GM04503 (cell line): ENCODE results near the gene GBGT1.

ENCODE experiments used
- DNase-seq: peaks from one replicate; pipeline ENCODE4 v3.0.0-alpha.2; 2012; ENCODE audit warnings: low read depth

The GBGT1 gene

DNA sequence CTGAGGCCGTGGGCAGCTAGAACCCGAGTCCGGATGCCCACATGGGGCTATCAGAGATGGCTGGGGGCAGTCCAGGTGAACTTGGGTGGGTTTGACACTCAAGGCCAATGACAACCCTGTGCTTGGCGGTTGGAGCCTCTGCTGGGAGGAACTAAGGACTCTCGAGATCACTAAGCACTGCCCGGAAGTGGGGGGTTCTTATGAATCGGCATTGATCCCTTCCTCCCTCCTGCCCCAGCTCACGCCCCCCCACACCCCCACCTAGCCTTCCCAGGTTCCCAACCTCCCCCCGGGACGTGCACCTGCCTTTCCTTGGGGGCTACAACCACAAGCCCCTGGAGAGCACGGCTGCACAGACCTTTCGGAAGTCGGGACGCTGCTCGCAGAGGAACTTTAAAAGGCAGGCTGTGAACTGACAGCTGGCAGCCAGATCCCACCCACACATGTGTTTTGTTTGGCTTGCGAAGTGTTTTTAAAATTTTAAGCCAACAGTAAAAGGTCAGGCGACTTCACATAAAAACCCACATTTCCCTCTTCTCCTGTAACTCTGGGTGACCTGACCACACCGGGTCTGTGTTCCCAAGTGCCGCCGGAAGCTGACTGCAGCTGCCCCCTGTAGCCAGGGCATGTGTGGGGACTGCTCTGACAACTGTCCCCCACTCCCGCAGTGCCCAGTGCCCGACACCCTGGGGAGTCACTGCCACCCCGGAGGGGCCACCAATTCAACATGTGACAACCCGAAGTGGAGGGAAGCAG lies 37.6 kb downstream of the GBGT1 start:
- DNase-seq = no peak

GRCh38 chr9:133124907-133125275 lies 38.8 kb downstream of the GBGT1 start:
- DNase-seq = no peak

GRCh38 chr9:133124123-133124906 lies 39.4 kb downstream of the GBGT1 start:
- DNase-seq = no peak

- DNase-seq = no peak
Observed at GRCh38 chr9:133122935-133123611, 40.6 kb downstream of the GBGT1 start.

- DNase-seq = no peak
Observed at GRCh38 chr9:133122605-133122934, 41.1 kb downstream of the GBGT1 start.

DNA sequence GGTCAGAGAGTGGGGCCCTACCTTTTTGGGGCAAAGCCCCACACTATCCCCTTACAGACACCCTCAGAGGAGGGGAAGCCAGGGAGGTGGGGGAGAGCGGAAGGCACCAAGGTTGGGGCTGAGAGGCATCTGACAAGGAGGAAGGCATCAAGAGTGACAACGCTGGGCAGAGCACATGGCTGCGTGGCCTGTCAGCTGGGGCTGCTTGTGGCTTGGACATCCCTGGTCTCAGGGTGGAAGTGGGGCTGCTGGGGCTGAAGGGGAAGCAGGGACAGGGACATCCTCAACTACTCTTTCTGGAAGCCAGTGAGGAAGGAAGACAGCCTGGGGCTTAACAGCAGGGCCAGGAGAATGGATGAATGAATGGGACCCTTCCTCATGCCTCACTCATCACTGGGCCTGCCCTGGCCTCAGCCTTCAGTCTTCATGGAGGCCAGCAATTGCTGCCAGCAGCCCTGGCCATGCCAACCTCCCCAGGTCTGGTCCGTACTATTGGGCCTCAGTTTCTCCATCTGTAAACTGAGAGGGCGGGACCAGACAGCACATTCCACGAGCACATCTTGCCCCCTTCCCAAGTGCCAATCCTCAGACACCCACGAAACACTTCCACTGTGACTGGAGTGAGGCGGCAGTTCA lies 41.7 kb downstream of the GBGT1 start:
- DNase-seq = no peak

- no peak for DNase-seq
Observed at GRCh38 chr9:133121198-133121914, 42.4 kb downstream of the GBGT1 start, which contains the start of gene RALGDS. Gene RALGDS, minus strand, starts transcription at chr9:133121240. Its CDS starts 86 bp downstream, at chr9:133121154.

DNA sequence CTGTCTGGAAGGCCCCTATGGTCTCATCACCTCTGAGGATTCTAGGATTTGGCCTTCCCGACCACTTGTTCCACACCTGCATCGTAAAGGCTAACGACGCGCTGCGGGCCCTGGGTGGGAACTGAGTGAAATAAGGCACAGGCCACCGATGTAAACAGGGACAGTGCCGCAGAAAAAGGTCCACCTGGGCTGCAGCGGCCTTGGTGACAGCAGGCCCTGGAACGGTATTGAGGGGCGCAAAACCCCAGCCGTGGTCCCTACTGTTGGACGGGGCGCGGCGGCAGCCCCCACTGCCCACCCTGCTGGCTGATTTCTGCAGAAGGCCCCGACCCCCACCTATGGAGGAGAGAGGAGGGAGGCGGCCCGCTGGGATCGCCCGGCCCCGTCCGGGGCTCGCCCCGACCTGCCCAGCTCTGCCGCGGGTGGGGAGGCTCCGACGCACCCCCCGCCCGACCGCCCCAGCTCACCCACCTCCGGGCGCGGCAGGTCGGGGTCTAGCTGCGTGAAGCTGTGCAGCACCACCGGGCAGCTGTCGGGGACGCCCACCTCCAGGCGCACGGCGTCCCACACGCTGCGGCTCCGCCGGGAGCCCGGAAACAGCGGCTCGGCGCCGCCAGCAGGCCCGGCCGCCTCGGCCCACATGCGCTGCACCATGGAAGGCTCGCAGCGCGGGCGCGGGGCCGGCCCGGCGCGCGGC lies 43.1 kb downstream of the GBGT1 start:
- no peak for DNase-seq

GRCh38 chr9:133119846-133120500 lies 43.7 kb downstream of the GBGT1 start:
- DNase-seq = no peak

DNA sequence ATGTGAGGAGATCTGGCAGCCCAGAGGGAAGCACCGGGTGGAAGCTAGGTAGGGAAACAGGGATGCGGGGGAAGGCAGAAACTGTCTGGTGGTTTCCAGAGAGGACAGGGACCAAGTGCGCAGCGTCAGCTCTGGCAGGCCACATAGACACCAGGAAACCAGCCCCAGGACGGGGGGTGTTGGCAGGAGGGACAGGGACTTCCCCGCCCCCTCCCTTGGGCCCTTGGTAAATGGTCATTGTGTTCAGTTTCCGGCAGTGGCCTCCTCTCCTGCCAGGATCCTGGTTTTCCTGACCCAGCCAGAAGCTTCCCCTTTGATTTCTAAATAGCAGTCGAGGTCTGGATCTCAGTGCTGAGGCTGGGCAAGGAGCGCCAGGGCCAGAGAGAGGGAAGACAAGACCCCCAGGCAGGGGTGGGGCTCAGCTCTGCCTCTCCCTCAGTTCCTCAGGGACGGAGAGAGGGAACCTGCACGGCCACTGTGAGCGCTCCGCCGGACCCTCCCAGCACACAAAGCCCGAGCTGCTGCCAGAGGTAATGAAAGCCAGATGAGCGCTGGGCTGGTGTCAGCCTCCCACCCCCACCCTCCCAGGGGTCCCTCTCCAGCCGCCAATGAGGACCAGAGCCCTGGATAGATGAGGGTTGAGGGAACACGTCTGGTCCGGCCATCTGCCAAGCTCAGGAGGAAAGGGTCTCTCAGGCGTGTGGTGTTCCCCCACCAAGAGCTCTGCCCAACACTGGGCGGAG lies 44.4 kb downstream of the GBGT1 start:
- no peak for DNase-seq

DNA sequence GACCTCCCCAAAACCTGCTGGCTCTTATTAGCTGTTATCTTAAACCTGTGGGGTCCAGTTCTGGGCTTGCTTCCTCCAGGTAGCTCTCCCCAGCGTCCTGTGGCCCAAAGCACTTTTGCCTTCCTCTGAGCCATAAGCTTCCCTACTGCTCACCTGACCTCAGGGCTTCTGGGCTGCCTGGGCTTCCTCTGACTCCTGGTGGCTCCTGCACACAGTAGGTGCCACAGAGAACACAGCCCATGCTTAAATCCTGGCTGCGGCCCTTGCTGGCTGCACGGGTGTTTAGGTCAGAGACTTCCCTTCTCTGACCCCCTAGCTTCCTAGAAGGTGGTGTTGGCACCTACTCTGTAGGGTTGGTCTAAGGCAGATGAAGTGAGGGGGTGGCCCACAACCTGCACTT lies 45.1 kb downstream of the GBGT1 start:
- DNase-seq = no peak

DNA sequence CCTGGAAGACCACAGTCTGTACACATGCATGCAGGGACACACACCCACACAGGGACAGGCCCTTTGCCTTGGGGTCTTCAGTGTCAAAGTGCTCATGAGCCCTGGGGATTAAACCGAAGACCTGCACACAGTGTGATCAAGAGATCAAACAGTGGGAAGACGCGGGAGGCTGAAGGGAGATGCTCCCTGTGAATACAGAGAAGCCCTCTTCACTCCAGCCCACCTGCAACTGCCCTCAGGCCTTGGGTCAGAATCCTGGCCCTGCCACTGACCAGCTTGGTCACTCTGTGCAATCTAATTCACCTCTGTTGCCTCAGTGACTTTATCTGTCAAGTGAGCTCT lies 45.6 kb downstream of the GBGT1 start:
- DNase-seq = no peak

DNA sequence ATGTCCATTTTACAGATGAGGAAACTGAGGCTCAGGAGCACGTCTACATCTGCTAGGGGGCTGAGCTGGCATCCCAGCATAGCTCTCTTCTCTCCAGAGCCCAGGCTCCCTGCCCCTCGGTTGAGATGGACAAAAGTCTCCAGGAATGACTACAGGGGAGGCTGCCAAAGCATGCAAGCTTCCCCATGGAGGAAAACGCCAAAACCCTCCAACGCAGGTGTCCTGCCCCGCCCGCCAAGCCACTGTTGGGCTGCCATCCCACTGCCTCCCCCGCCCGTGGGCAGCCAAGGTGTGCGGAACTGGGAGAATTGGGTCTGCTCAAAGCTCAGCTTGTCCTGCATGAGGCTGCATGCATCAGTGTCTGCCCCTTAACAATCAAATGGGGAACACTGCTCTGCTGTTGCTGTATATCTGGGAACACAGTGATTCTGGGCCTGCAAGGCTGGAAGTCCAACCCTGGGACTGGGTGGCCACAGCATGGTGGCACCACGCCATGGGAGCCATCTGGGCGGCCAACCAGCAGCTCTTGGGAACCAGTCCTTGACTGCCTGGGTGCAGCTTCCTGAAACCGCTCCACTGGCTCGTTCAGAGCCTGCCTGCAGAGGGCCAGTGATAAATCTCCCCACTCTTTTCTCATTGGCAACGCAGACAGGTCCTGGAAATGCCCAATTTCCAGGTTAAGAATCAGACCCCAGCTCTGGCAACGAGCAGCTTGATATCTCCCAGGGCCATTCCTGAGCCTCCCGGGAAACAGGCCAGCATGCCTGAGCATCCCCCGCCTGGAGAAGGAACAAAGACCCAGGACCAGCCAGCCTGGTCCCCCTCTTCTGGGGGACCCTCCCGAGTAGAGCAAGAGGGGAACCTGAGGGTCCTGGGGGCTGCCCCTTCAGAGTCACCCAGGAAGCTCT lies 46.2 kb downstream of the GBGT1 start:
- DNase-seq = peak; percentile 40

GRCh38 chr9:133116346-133117231 lies 47.1 kb downstream of the GBGT1 start:
- DNase-seq = no peak

DNA sequence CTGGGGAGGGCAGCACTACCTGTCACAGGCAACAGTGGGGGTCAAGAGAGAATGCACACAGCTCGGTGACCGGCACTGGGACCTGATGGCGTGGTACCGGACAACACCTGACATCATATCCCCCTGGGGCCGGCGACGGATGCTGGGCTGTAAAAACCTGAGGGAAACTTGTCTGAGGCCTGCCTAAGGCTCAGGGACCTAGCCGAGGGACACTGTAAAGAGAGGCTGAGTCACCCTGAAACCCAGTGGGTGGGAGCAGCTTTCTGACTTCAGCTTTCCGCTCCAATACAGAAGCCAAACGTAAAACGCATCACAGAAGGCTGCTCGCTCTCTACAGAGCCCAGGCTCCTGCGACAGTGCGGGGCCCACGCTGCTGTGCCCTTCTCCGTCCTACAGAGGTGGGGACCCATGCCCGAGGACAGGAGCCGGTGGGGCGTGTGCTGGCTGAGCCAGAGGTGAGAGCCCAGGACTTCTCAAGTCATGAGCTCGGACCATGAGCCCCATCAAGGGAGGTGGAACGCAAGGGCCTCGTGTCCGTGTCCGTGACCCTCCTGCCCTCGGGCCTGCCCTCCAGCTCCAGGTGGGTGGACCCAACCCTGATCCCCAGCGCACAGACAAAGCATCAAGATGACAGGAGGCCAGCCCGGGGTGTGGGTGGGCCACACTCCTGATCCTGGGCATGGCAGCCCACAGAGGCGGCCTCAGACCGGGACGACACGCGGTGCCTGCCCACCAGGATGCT lies 47.9 kb downstream of the GBGT1 start:
- DNase-seq = peak; percentile 50

DNA sequence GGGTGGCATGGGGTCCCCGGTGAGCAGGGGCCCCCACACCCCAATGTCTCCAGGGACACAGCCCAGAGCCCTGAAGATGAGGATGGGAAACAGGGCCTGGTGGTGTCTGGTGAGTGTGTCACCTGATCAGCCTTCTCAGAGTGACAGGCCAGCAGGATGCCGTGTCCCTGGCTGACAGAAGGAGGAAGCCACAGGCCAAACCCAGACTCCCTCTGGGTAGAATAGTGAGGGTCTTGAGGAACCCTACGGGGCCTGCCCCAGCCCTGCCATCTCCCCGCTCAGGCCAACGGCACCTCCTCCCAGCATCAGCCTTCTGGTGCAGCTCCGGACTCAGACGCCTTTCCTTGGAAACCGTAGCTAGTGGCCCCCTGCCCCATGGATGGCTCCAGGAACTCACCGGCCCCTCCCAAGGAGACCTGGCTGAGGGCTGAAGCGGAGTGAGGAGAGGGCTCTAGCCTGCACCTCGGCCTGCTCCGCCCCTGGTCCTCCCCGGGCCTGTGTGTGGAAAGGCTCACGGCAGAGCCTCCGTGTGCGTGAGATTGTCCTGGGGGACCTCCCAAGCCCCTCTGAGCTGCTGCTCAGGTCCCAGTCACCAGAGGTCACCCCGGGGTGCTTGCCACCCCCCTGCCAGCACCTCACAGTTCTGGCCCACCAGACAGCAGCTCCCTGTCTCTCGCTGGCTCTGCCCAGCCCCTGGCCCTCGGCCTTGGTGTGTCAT lies 48.7 kb downstream of the GBGT1 start:
- DNase-seq = no peak
